HCT116 (cell line): ENCODE measurements around the gene CNTNAP2. TPM values are rescaled to one million over a fixed set of nuclear protein-coding genes. Genes with fewer than 3 reads are reported as not detected.

Experiments used
- ATAC-seq: fragments of 200-7000 bp; cut with Tn5 transposase; 2 replicates; pipeline ENCODE4 v1.9.1; 2020; ENCODE audit warnings: mild to moderate bottlenecking, moderate library complexity
- BruUV-seq: library from RNA; stranded (reverse); fragments of 400-500 nt; replicated peaks from 2 replicates; lab custom pipeline; 2021; lab: Mats Ljungman, UMichigan
- CTCF ChIA-PET: fragments of 300-600 bp; sonication (Branson Sonifier 250); formaldehyde crosslinking; loops from one replicate; lab custom pipeline; 2021; ENCODE audit warnings: antibody characterized with exemption; lab: Charles Lee
- POLR2A ChIA-PET: fragments of 300-600, 350-600 bp; sonication (Branson Sonifier 250); formaldehyde crosslinking; loops from one replicate; lab custom pipeline; 2021; ENCODE audit warnings: antibody characterized with exemption; lab: Charles Lee
- RAD21 ChIA-PET, 2 experiments: fragments of 300-600 bp; sonication (Branson Sonifier 250); formaldehyde crosslinking; loops; one replicate each; lab custom pipeline; 2023; ENCODE audit warnings: low total read pairs in 2 of 2; ENCODE audit not compliant: uncharacterized antibody in 2 of 2, unreplicated experiment in 2 of 2, low non-redundant PET in 1 of 2; lab: Charles Lee
- DNase-seq: peaks from one replicate; pipeline ENCODE4 v3.0.0-alpha.2; 2010; ENCODE audit warnings: low read depth, low spot score
- H2AFZ ChIP-seq: fragments of 200-600 bp; shearing (Covaris generic), sonication (generic); 2 replicates; pipeline ENCODE4 v1.6.1; 2017; ENCODE audit warnings: low read depth, mixed run types, mixed read lengths, antibody characterized with exemption, low read length; ENCODE audit not compliant: poor library complexity, severe bottlenecking
- H3K27ac ChIP-seq: 2 replicates; pipeline ENCODE4 v1.5.1; 2012; ENCODE audit warnings: low read depth, low read length
- H3K27me3 ChIP-seq: fragments of 200-600 bp; sonication (generic); 2 replicates; pipeline ENCODE4 v1.6.1; 2016; ENCODE audit warnings: mixed run types, low read length, mixed read lengths; ENCODE audit not compliant: insufficient read depth
- H3K36me3 ChIP-seq, 2 experiments: fragments of 200-500 bp in 1 of 2; fragments of 200-600 bp in 1 of 2; sonication (Bioruptor generic) in 1 of 2; sonication (generic) in 1 of 2; 2 replicates each; pipeline versions ENCODE4 v1.5.1 to v1.6.1; 2014 to 2016; ENCODE audit warnings: low read length in 2 of 2, inconsistent platforms in 1 of 2, mixed read lengths in 1 of 2, mixed run types in 1 of 2; ENCODE audit not compliant: insufficient read depth in 2 of 2, control insufficient read depth in 1 of 2
- H3K4me1 ChIP-seq, 2 experiments: fragments of 200-600 bp in 1 of 2; sonication (generic) in 1 of 2; 2 replicates each; pipeline versions ENCODE4 v1.5.1 to v1.6.1; 2012 to 2017; ENCODE audit warnings: low read length in 2 of 2, inconsistent platforms in 1 of 2, mild to moderate bottlenecking in 1 of 2, mixed read lengths in 1 of 2, mixed run types in 1 of 2, moderate library complexity in 1 of 2; ENCODE audit not compliant: insufficient read depth in 2 of 2, control insufficient read depth in 1 of 2
- H3K4me2 ChIP-seq: fragments of 200-600 bp; sonication (generic); 2 replicates; pipeline ENCODE4 v1.6.1; 2017; ENCODE audit warnings: mixed run types, low read length, mixed read lengths
- H3K4me3 ChIP-seq, 2 experiments: fragments of 200-600 bp in 1 of 2; sonication (generic) in 1 of 2; replicated peaks in 1 of 2; 2 replicates each; pipeline ENCODE4 v1.5.1; 2011 to 2016; ENCODE audit warnings: low read length in 2 of 2, control low read depth in 1 of 2, low read depth in 1 of 2, mild to moderate bottlenecking in 1 of 2, mixed read lengths in 1 of 2, mixed run types in 1 of 2
- H3K79me2 ChIP-seq: fragments of 200-600 bp; sonication (generic); 2 replicates; pipeline ENCODE4 v1.6.1; 2017; ENCODE audit warnings: mild to moderate bottlenecking, mixed run types, low read length, moderate library complexity, mixed read lengths; ENCODE audit not compliant: insufficient read depth
- H3K9ac ChIP-seq: fragments of 200-600 bp; sonication (generic); 2 replicates; pipeline ENCODE4 v1.6.1; 2016; ENCODE audit warnings: low read length, mixed read lengths
- H3K9me2 ChIP-seq: fragments of 200-600 bp; sonication (generic), shearing (Covaris generic); 2 replicates; pipeline ENCODE4 v1.6.1; 2017; ENCODE audit warnings: mixed run types, mild to moderate bottlenecking, moderate library complexity; ENCODE audit not compliant: insufficient read depth
- H3K9me3 ChIP-seq, 2 experiments: fragments of 200-500 bp in 1 of 2; fragments of 200-600 bp in 1 of 2; sonication (Bioruptor generic) in 1 of 2; sonication (generic) in 1 of 2; 2 replicates each; pipeline ENCODE4 v1.6.1; 2014 to 2017; ENCODE audit warnings: low read length in 2 of 2, mixed read lengths in 2 of 2, inconsistent platforms in 1 of 2, low read depth in 1 of 2, mild to moderate bottlenecking in 1 of 2, mixed run types in 1 of 2, moderate library complexity in 1 of 2; ENCODE audit not compliant: control insufficient read depth in 1 of 2, insufficient read depth in 1 of 2
- H4K20me1 ChIP-seq: fragments of 200-600 bp; sonication (generic), shearing (Covaris generic); 2 replicates; pipeline ENCODE4 v1.6.1; 2017; ENCODE audit warnings: mixed run types, mild to moderate bottlenecking, moderate library complexity; ENCODE audit not compliant: insufficient read depth
- CBX3 ChIP-seq: IDR thresholded peaks from 2 replicates; pipeline ENCODE4 v1.6.1; 2012; ENCODE audit warnings: low read depth
- EZH2 ChIP-seq: fragments of 200-600 bp; sonication (generic); IDR thresholded peaks from 2 replicates; pipeline ENCODE4 v1.6.1; 2017; ENCODE audit warnings: antibody characterized with exemption, mixed run types
- SIN3A ChIP-seq: IDR thresholded peaks from 2 replicates; pipeline ENCODE4 v1.6.1; 2012; ENCODE audit warnings: low read depth
- ZBTB33 ChIP-seq: IDR thresholded peaks from 2 replicates; pipeline ENCODE4 v1.6.1; 2011; ENCODE audit warnings: mild to moderate bottlenecking, low read length, moderate library complexity; ENCODE audit not compliant: insufficient replicate concordance; ENCODE audit errors: extremely low read depth
- intact Hi-C: fragments of 100-400 bp; cut with micrococcal nuclease; formaldehyde crosslinking; loops from 2 replicates; pipeline ENCODE4 v1.10.0; 2022
- total RNA-seq: library from RNA; stranded (reverse); gene quantifications from one replicate; pipeline ENCODE4 v1.2.1, GENCODE V29; 2021; ENCODE audit not compliant: unreplicated experiment

CNTNAP2 gene
- total RNA-seq, 1 experiment from 2014 or later = 0.37 TPM

- POLR2A ChIA-PET = no interaction called here
- no peak for ATAC-seq
- peaks cover 0 to 9% of the 10 kb centered on the region in 2 experiments; a peak in 2 of 4 replicates for H3K9me3 ChIP-seq
Observed at GRCh38 chr7:147639037-147639436, 1522.4 kb downstream of the CNTNAP2 start.

GRCh38 chr7:147639751-147640150 is 1523.2 kb downstream of the CNTNAP2 start:
- RAD21 ChIA-PET = no interaction called here
- TF ChIP-seq EZH2 (no peak), ZBTB33 (no peak)
- TF ChIP-seq, all 23 proteins: peak for 0
- Histone ChIP-seq H3K4me3 (no peak overlapping the region), H3K4me2 (no peak overlapping the region), H3K27ac (no peak overlapping the region), H4K20me1 (no peaks in the 10 kb centered on the region; the same call in 1 of the 2 replicates), H3K79me2 (no peaks in the 10 kb centered on the region), H2AFZ (no peak overlapping the region), H3K27me3 (no peaks in the 10 kb centered on the region), H3K9me3 (peaks cover 0 to 9% of the 10 kb centered on the region in 2 experiments; a peak in 2 of 4 replicates), H3K9me2 (no peaks in the 10 kb centered on the region), H3K36me3 (no peaks in the 10 kb centered on the region), H3K4me1 (no peaks in the 10 kb centered on the region), H3K9ac (no peak overlapping the region)
- BruUV-seq = no TSS peak
- ChIA-PET CTCF (no interaction called here), POLR2A (no interaction called here)
- ATAC-seq = no peak
- intact Hi-C loops = no loop called here
- no peak for DNase-seq

More at GRCh38 chr7:147639037-147639436, 1522.4 kb downstream of the CNTNAP2 start:
- Histone ChIP-seq H4K20me1 (no peaks in the 10 kb centered on the region; the same call in 1 of the 2 replicates), H2AFZ (no peak overlapping the region), H3K9ac (no peak overlapping the region), H3K4me1 (no peaks in the 10 kb centered on the region), H3K36me3 (no peaks in the 10 kb centered on the region), H3K4me3 (no peak overlapping the region), H3K27ac (no peak overlapping the region), H3K79me2 (no peaks in the 10 kb centered on the region), H3K27me3 (no peaks in the 10 kb centered on the region), H3K4me2 (no peak overlapping the region), H3K9me2 (no peaks in the 10 kb centered on the region)
- DNase-seq = no peak
- CTCF ChIA-PET = no interaction called here
- intact Hi-C loops = no loop called here
- no TSS peak for BruUV-seq
- TF ChIP-seq CBX3 (no peak), SIN3A (no peak)
- RAD21 ChIA-PET = no interaction called here
